Activated T-helper 17 cell treated with anti-CD3 and anti-CD28 coated beads, Interleukin-2, amount 50 U/mL, for 72 hours (primary cell): ENCODE results near the gene EMC1. TPM values are rescaled to one million over a fixed set of nuclear protein-coding genes. Genes with fewer than 3 reads are reported as not detected.

Experiments
- ATAC-seq: fragments of 150-1000 bp; cut with Tn5 transposase; replicated peaks from 2 replicates; pipeline ENCODE4 v1.10.0; 2021; ENCODE audit warnings: mild to moderate bottlenecking, moderate library complexity
- H3K27ac Mint-ChIP-seq: one replicate; pipeline ENCODE4 v1.8.0; 2022; ENCODE audit warnings: mixed read lengths
- H3K27me3 Mint-ChIP-seq: one replicate; pipeline ENCODE4 v1.8.0; 2022; ENCODE audit warnings: mixed read lengths
- H3K36me3 Mint-ChIP-seq: one replicate; pipeline ENCODE4 v1.8.0; 2022; ENCODE audit warnings: low read depth, mild to moderate bottlenecking, mixed read lengths
- H3K4me1 Mint-ChIP-seq: one replicate; pipeline ENCODE4 v1.8.0; 2022; ENCODE audit warnings: mixed read lengths
- H3K4me3 Mint-ChIP-seq: one replicate; pipeline ENCODE4 v1.8.0; 2022; ENCODE audit warnings: mild to moderate bottlenecking, mixed read lengths
- H3K9me3 Mint-ChIP-seq: one replicate; pipeline ENCODE4 v1.8.0; 2022; ENCODE audit warnings: mixed read lengths
- total RNA-seq, 2 donors: library from RNA; stranded (reverse); gene quantifications; one replicate each; pipeline ENCODE4 v1.2.3, GENCODE V29; 2022

The EMC1 gene
- total RNA-seq, 2 donors from 2014 or later, result 41.1 to 51.9 TPM

- ATAC-seq, result no peak
- Mint-ChIP-seq H3K4me3 (peak overlapping the region; percentile 96), H3K4me1 (peaks cover 28% of the 10 kb centered on the region), H3K27ac (peak overlapping the region; percentile 95), H3K27me3 (no peaks in the 10 kb centered on the region), H3K9me3 (no peaks in the 10 kb centered on the region), H3K36me3 (peaks cover 91% of the 10 kb centered on the region)
These were observed 39.2 kb downstream of the EMC1 start for GRCh38 chr1:19212167-19212566.

GRCh38 chr1:19210772-19211549, 40.4 kb downstream of the EMC1 start:
- Mint-ChIP-seq H3K27ac (peak overlapping the region; percentile 95), H3K4me3 (peak overlapping the region; percentile 96), H3K27me3 (no peaks in the 10 kb centered on the region), H3K4me1 (peaks cover 34% of the 10 kb centered on the region), H3K36me3 (peaks cover 88% of the 10 kb centered on the region), H3K9me3 (no peaks in the 10 kb centered on the region)
- ATAC-seq, result no peak

- Mint-ChIP-seq H3K27me3 (no peaks in the 10 kb centered on the region), H3K27ac (peak within 1 kb of the TSS; percentile 95)
- ATAC-seq, result peak; percentile 85
These were observed 41.1 kb downstream of the EMC1 start, which contains the start of gene UBR4 for GRCh38 chr1:19209990-19210771. TSS of gene UBR4 (minus strand) at chr1:19210266. CDS start at chr1:19210248, 18 bp downstream.

GRCh38 chr1:19209439-19209989, 41.8 kb downstream of the EMC1 start:
- peaks cover 48% of the 10 kb centered on the region for H3K4me1 Mint-ChIP-seq
- H3K4me3 Mint-ChIP-seq, result peak overlapping the region; percentile 96
- H3K27me3 Mint-ChIP-seq, result no peaks in the 10 kb centered on the region
- H3K9me3 Mint-ChIP-seq, result no peaks in the 10 kb centered on the region
- peak overlapping the region; percentile 95 for H3K27ac Mint-ChIP-seq
- peaks cover 89% of the 10 kb centered on the region for H3K36me3 Mint-ChIP-seq
- peak; percentile 83 for ATAC-seq

More at GRCh38 chr1:19209990-19210771, 41.1 kb downstream of the EMC1 start, which contains the start of gene UBR4:
- Mint-ChIP-seq H3K4me3 (peak within 1 kb of the TSS; percentile 96), H3K9me3 (no peaks in the 10 kb centered on the region), H3K4me1 (peaks cover 41% of the 10 kb centered on the region), H3K36me3 (peaks cover 87% of the 10 kb centered on the region)

GRCh38 chr1:19208710-19209438, 42.5 kb downstream of the EMC1 start:
- no peaks in the 10 kb centered on the region for H3K9me3 Mint-ChIP-seq
- peaks cover 89% of the 10 kb centered on the region for H3K36me3 Mint-ChIP-seq
- no peaks in the 10 kb centered on the region for H3K27me3 Mint-ChIP-seq
- H3K27ac Mint-ChIP-seq, result peak overlapping the region; percentile 95
- H3K4me1 Mint-ChIP-seq, result peaks cover 48% of the 10 kb centered on the region
- H3K4me3 Mint-ChIP-seq, result peak overlapping the region; percentile 96
- no peak for ATAC-seq

- peaks cover 79% of the 10 kb centered on the region for H3K36me3 Mint-ChIP-seq
- ATAC-seq, result no peak
- no peaks in the 10 kb centered on the region for H3K9me3 Mint-ChIP-seq
- no peaks in the 10 kb centered on the region for H3K27me3 Mint-ChIP-seq
- no peak overlapping the region for H3K27ac Mint-ChIP-seq
- peak overlapping the region; percentile 29 for H3K4me3 Mint-ChIP-seq
- peaks cover 41% of the 10 kb centered on the region for H3K4me1 Mint-ChIP-seq
These were observed 44.4 kb downstream of the EMC1 start for GRCh38 chr1:19206947-19207346.

- peak overlapping the region; percentile 41 for H3K4me3 Mint-ChIP-seq
- no peak for ATAC-seq
- no peaks in the 10 kb centered on the region for H3K27me3 Mint-ChIP-seq
- no peaks in the 10 kb centered on the region for H3K9me3 Mint-ChIP-seq
- H3K27ac Mint-ChIP-seq, result peak overlapping the region; percentile 42
- H3K36me3 Mint-ChIP-seq, result peaks cover 79% of the 10 kb centered on the region
- peaks cover 41% of the 10 kb centered on the region for H3K4me1 Mint-ChIP-seq
These were observed 45.5 kb downstream of the EMC1 start for GRCh38 chr1:19205845-19206244.

GRCh38 chr1:19205403-19205802, 45.9 kb downstream of the EMC1 start:
- Mint-ChIP-seq H3K9me3 (no peaks in the 10 kb centered on the region), H3K27ac (peak overlapping the region; percentile 42), H3K4me1 (peaks cover 39% of the 10 kb centered on the region), H3K36me3 (peaks cover 79% of the 10 kb centered on the region), H3K27me3 (no peaks in the 10 kb centered on the region), H3K4me3 (peak overlapping the region; percentile 41)
- ATAC-seq, result peak; percentile 15

GRCh38 chr1:19204446-19205266, 46.7 kb downstream of the EMC1 start:
- Mint-ChIP-seq H3K4me1 (peaks cover 39% of the 10 kb centered on the region), H3K27me3 (no peaks in the 10 kb centered on the region), H3K9me3 (no peaks in the 10 kb centered on the region), H3K4me3 (peak overlapping the region; percentile 41), H3K36me3 (peaks cover 82% of the 10 kb centered on the region), H3K27ac (peak overlapping the region; percentile 42)
- no peak for ATAC-seq

GRCh38 chr1:19203440-19203839, 47.9 kb downstream of the EMC1 start:
- H3K4me3 Mint-ChIP-seq, result no peak overlapping the region
- H3K9me3 Mint-ChIP-seq, result no peaks in the 10 kb centered on the region
- no peaks in the 10 kb centered on the region for H3K27me3 Mint-ChIP-seq
- H3K4me1 Mint-ChIP-seq, result peaks cover 37% of the 10 kb centered on the region
- peaks cover 82% of the 10 kb centered on the region for H3K36me3 Mint-ChIP-seq
- H3K27ac Mint-ChIP-seq, result no peak overlapping the region
- ATAC-seq, result no peak

GRCh38 chr1:19202396-19202795, 48.9 kb downstream of the EMC1 start:
- peaks cover 34% of the 10 kb centered on the region for H3K4me1 Mint-ChIP-seq
- H3K4me3 Mint-ChIP-seq, result peak overlapping the region; percentile 16
- no peaks in the 10 kb centered on the region for H3K27me3 Mint-ChIP-seq
- peaks cover 83% of the 10 kb centered on the region for H3K36me3 Mint-ChIP-seq
- ATAC-seq, result no peak
- H3K9me3 Mint-ChIP-seq, result no peaks in the 10 kb centered on the region
- peak overlapping the region; percentile 58 for H3K27ac Mint-ChIP-seq

- no peak overlapping the region for H3K27ac Mint-ChIP-seq
- H3K4me3 Mint-ChIP-seq, result no peak overlapping the region
- no peaks in the 10 kb centered on the region for H3K9me3 Mint-ChIP-seq
- no peak for ATAC-seq
- peaks cover 90% of the 10 kb centered on the region for H3K36me3 Mint-ChIP-seq
- peaks cover 20% of the 10 kb centered on the region for H3K4me1 Mint-ChIP-seq
- no peaks in the 10 kb centered on the region for H3K27me3 Mint-ChIP-seq
These were observed 51.2 kb downstream of the EMC1 start for GRCh38 chr1:19199969-19200604.

GRCh38 chr1:19199329-19199968, 51.9 kb downstream of the EMC1 start:
- peaks cover 14% of the 10 kb centered on the region for H3K4me1 Mint-ChIP-seq
- no peaks in the 10 kb centered on the region for H3K9me3 Mint-ChIP-seq
- no peak overlapping the region for H3K4me3 Mint-ChIP-seq
- ATAC-seq, result no peak
- no peak overlapping the region for H3K27ac Mint-ChIP-seq
- H3K27me3 Mint-ChIP-seq, result no peaks in the 10 kb centered on the region
- peaks cover 90% of the 10 kb centered on the region for H3K36me3 Mint-ChIP-seq
